Fibroblast of skin of right quadriceps (primary cell): ENCODE data around the gene USP21.

Experiments used
- DNase-seq: peaks from one replicate; pipeline ENCODE4 v3.0.0-alpha.2; 2013

The USP21 gene

GRCh38 chr1:161195171-161195570 is 35.9 kb downstream of the USP21 start:
- DNase-seq = no peak

- no peak for DNase-seq
These were observed 36.8 kb downstream of the USP21 start for GRCh38 chr1:161196111-161196510.

GRCh38 chr1:161196521-161197451 is 37.5 kb downstream of the USP21 start:
- DNase-seq = peak; percentile 91

GRCh38 chr1:161197560-161198193 is 38.4 kb downstream of the USP21 start:
- no peak for DNase-seq

- DNase-seq = peak; percentile 24
These were observed 39.0 kb downstream of the USP21 start for GRCh38 chr1:161198194-161198896.

- DNase-seq = peak; percentile 97
These were observed 39.7 kb downstream of the USP21 start, which contains the start of gene ADAMTS4 for GRCh38 chr1:161198897-161199431. ADAMTS4 (minus strand) TSS chr1:161199054; CDS start chr1:161198627, 427 bp downstream.

- peak; percentile 28 for DNase-seq
These were observed 40.3 kb downstream of the USP21 start for GRCh38 chr1:161199506-161200139.

GRCh38 chr1:161200421-161200991 is 41.2 kb downstream of the USP21 start:
- DNase-seq = no peak

- DNase-seq = peak; percentile 28
These were observed 41.9 kb downstream of the USP21 start for GRCh38 chr1:161200992-161201835.

- peak; percentile 99 for DNase-seq
These were observed 42.8 kb downstream of the USP21 start, which contains the start of gene NDUFS2 for GRCh38 chr1:161201836-161202712. NDUFS2 (plus strand) TSS chr1:161202367; CDS start chr1:161202386, 19 bp downstream.

GRCh38 chr1:161206411-161207140 is 47.3 kb downstream of the USP21 start:
- DNase-seq = no peak

- DNase-seq = no peak
These were observed 47.9 kb downstream of the USP21 start for GRCh38 chr1:161207173-161207572.

- peak; percentile 64 for DNase-seq
These were observed 50.6 kb downstream of the USP21 start for GRCh38 chr1:161209790-161210409.

- no peak for DNase-seq
These were observed 55.1 kb downstream of the USP21 start for GRCh38 chr1:161214369-161214768.

GRCh38 chr1:161215076-161215475 is 55.8 kb downstream of the USP21 start, which contains the start of gene FCER1G:
FCER1G (plus strand) TSS chr1:161215295; CDS start chr1:161215322, 27 bp downstream.
- DNase-seq = no peak
